LNCaP clone FGC (cell line): ENCODE results near the gene METTL13.

Source experiments
- DNase-seq: peaks from one replicate; pipeline ENCODE4 v3.0.0-alpha.2; 2011; ENCODE audit warnings: low read depth
- H3K4me3 ChIP-seq: 2 replicates; pipeline ENCODE4 v1.5.1; 2011; ENCODE audit warnings: mild to moderate bottlenecking, low read depth, low read length, control low read depth
- CTCF ChIP-seq: IDR thresholded peaks from 2 replicates; pipeline ENCODE4 v1.5.1; 2012; ENCODE audit warnings: mild to moderate bottlenecking; ENCODE audit not compliant: control insufficient read depth, insufficient read depth; ENCODE audit errors: extremely low read depth

The METTL13 gene

DNA sequence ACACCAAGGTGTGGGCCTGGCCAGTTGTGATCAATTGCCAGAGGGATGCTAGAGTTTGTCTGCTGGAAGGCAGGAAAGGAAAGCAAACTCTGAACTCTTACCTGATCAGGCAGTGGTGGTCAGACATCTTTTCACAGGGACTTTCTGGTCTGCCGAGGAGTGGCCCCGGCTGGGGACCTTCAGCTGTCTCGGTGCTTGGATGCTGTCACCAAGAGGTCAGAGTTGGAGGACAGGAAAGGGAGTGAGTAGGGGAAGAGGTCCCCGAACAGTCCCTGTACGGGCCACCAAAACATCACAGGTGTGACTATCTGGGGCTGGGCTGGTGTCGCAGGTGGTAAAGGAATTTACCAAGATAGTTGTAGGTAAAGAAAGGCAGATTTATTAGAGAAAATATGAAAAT lies 17.7 kb upstream of the METTL13 start:
- TF ChIP-seq CTCF = no peak
- DNase-seq = no peak

GRCh38 chr1:171769171-171769570 lies 12.3 kb upstream of the METTL13 start:
- no peak for TF ChIP-seq CTCF
- H3K4me3 ChIP-seq = no peak overlapping the region
- DNase-seq = no peak

More for the DNA sequence above, 17.7 kb upstream of the METTL13 start:
- H3K4me3 ChIP-seq = no peak overlapping the region

GRCh38 chr1:171769754-171770153 lies 11.7 kb upstream of the METTL13 start:
- TF ChIP-seq CTCF = no peak
- DNase-seq = no peak

DNA sequence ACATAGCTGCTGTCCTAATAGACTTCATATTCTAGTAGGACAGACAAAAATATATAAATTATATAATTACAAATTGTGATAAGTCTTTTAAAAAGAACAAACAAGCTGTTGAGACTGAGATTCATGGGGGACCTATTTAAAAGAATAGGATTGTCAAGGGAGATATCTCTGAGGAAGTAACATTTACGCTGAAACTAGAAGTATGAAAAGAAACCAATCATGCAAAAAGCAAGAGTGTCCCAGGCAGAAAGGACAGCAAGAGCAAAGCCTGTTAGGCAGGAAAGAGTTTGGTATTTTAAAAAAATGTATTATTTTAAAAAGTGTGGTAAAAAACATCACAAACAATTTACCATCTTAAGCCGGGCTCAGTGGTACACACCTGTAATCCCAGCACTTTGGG lies 9.1 kb upstream of the METTL13 start:
- H3K4me3 ChIP-seq = no peak overlapping the region
- TF ChIP-seq CTCF = no peak
- no peak for DNase-seq

More at GRCh38 chr1:171769754-171770153, 11.7 kb upstream of the METTL13 start:
- no peak overlapping the region for H3K4me3 ChIP-seq

DNA sequence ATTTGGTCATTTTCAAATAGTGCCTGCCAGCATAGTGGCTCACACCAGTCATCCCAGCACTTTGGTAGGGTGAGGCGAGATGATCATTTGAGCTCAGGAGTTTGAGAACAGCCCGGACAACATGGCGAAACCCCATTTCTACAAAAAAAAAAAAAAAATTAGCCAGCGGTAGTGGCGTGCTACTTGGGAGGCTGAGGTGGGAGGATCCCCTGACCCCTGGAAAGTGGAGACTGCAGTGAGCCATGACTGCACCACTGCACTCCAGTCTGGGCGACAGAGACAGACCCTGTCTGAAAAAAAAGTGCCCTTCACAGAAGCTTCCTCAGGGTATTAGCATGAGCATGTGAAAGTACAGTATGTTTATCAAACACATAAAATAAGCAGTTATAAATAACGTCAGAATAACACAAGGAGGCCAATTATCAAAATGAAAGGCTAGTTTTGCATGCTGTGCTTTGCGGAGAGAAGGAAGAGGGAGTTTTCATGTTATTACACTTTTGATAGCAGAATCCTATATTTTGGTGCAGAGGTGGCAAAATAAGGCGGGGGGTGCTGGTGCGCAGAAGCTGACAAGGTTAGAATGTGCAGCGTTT lies 781 bp upstream of the METTL13 start:
- H3K4me3 ChIP-seq = peak overlapping the region; percentile 52
- TF ChIP-seq CTCF = no peak
- DNase-seq = no peak

DNA sequence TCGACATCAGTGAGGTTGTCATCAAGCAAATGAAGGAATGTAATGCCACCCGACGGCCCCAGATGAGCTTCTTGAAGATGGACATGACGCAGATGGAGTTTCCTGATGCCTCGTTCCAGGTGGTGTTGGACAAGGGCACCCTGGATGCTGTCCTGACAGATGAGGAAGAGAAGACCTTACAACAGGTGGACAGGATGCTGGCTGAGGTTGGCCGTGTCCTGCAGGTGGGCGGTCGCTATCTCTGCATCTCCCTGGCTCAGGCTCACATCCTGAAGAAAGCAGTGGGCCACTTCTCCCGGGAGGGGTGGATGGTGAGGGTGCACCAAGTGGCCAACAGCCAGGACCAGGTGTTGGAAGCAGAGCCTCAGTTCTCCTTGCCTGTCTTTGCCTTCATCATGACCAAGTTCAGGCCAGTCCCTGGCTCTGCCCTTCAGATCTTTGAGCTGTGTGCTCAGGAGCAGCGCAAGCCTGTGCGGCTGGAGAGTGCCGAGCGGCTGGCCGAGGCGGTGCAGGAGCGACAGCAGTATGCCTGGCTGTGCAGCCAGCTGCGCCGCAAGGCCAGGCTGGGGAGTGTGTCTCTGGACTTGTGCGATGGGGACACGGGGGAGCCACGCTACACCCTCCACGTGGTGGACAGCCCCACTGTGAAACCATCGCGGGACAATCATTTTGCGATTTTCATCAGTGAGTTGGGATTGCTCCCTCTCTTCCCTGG lies 2.5 kb downstream of the METTL13 start:
- no peak overlapping the region for H3K4me3 ChIP-seq
- DNase-seq = no peak
- no peak for TF ChIP-seq CTCF
